Central memory CD8-positive, alpha-beta T cell (primary cell): ENCODE measurements around the gene ZNF516.
"Not testable (repeated sequence)": the region's sequence is repeated elsewhere in the genome, so short reads cannot be mapped to it uniquely, and the experiment has no call there.

Source experiments
- ATAC-seq: fragments of 150-1000 bp; cut with Tn5 transposase; replicated peaks from 2 replicates; pipeline ENCODE4 v1.10.0; 2022; ENCODE audit warnings: mild to moderate bottlenecking, moderate FRiP score, moderate number of reproducible peaks; ENCODE audit not compliant: poor library complexity, severe bottlenecking; ENCODE audit errors: extremely low read depth
- DNase-seq, 2 donors: peaks; one replicate each; pipeline ENCODE4 v3.0.0; 2021; ENCODE audit warnings: low spot score in 2 of 2
- H3K27ac Mint-ChIP-seq: one replicate; pipeline ENCODE4 v1.8.0; 2022; ENCODE audit warnings: low read depth, mild to moderate bottlenecking, moderate library complexity, mixed read lengths
- H3K27me3 Mint-ChIP-seq: one replicate; pipeline ENCODE4 v1.8.0; 2022; ENCODE audit warnings: mixed read lengths
- H3K36me3 Mint-ChIP-seq: one replicate; pipeline ENCODE4 v1.8.0; 2022; ENCODE audit warnings: mild to moderate bottlenecking, moderate library complexity, mixed read lengths; ENCODE audit not compliant: insufficient read depth
- H3K4me1 Mint-ChIP-seq: one replicate; pipeline ENCODE4 v1.8.0; 2022; ENCODE audit warnings: mixed read lengths
- H3K4me3 Mint-ChIP-seq: one replicate; pipeline ENCODE4 v1.8.0; 2022; ENCODE audit warnings: mild to moderate bottlenecking, moderate library complexity, mixed read lengths
- H3K9me3 Mint-ChIP-seq: one replicate; pipeline ENCODE4 v1.8.0; 2022; ENCODE audit warnings: mixed read lengths

The ZNF516 gene

DNA sequence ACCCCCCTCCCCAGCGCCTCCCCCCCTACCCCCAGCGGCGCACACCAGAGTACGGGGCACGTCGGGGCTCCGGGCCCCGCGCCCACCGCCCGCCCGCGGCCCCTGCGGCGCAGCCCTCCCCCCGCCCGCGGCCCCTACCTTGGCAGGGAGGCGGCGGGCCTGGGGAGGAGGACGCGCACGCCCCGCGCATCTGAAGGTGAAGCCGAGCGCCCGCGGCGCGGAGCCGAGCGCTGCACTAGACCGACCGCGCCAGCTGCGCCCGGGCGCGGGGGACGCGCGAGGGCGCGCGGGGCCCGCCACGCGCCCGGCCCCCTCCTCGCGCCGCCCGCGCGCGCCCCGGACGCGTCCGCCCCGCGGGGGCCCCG, at the start of gene ZNF516:
TSS of gene ZNF516 (minus strand) at position 237 of the 365 bp plus-strand sequence. CDS start 52,188 bp downstream, outside the sequence.
- no peak for DNase-seq
- Mint-ChIP-seq H3K4me3 (peak within 1 kb of the TSS; percentile 82), H3K4me1 (peaks cover 30% of the 10 kb centered on the region), H3K27ac (no peak within 1 kb of the TSS), H3K36me3 (peaks cover 17% of the 10 kb centered on the region), H3K9me3 (no peaks in the 10 kb centered on the region), H3K27me3 (peaks cover 88% of the 10 kb centered on the region)
- ATAC-seq: no peak

DNA sequence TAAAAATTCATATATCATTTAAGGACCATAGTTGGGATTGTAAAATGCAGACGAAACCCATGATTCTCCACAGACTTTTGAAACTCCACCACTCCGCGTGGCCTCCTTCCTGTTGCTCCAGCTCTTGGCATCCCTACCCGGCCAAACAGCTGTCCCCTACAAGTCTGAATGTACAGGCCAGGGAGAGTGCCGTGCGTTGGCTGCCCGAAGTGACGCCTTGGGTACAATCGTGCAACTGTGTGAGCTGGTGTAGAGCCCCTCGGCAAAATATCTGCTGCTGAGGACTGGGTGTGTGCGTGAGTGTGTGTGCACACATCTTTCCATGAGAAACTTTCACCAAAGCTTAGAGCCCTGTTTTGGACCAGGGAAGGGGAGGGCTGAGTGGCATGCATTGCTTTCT, 43.8 kb upstream of the ZNF516 start:
- H3K9me3 Mint-ChIP-seq: no peaks in the 10 kb centered on the region

GRCh38 chr18:76537621-76538020, 42.6 kb upstream of the ZNF516 start:
- Mint-ChIP-seq H3K9me3 (no peaks in the 10 kb centered on the region), H3K27me3 (peaks cover 43% of the 10 kb centered on the region), H3K4me1 (no peaks in the 10 kb centered on the region), H3K27ac (no peak overlapping the region), H3K4me3 (no peak overlapping the region), H3K36me3 (peaks cover 2% of the 10 kb centered on the region)
- DNase-seq (no peak), ATAC-seq (no peak)

More for the DNA sequence above, 43.8 kb upstream of the ZNF516 start:
- H3K4me3 Mint-ChIP-seq: no peak overlapping the region
- peaks cover 2% of the 10 kb centered on the region for H3K36me3 Mint-ChIP-seq
- ATAC-seq (no peak), DNase-seq (no peak)
- peaks cover 55% of the 10 kb centered on the region for H3K27me3 Mint-ChIP-seq
- H3K4me1 Mint-ChIP-seq: no peaks in the 10 kb centered on the region
- H3K27ac Mint-ChIP-seq: no peak overlapping the region

- H3K9me3 Mint-ChIP-seq, H3K36me3 Mint-ChIP-seq, ATAC-seq, H3K27ac Mint-ChIP-seq, DNase-seq, H3K4me1 Mint-ChIP-seq, H3K4me3 Mint-ChIP-seq: not testable (repeated sequence)
- H3K27me3 Mint-ChIP-seq: peaks cover 47% of the 10 kb centered on the region
Measured at GRCh38 chr18:76536593-76536992, 41.6 kb upstream of the ZNF516 start.

- Mint-ChIP-seq H3K4me3 (no peak overlapping the region), H3K9me3 (no peaks in the 10 kb centered on the region), H3K36me3 (no peaks in the 10 kb centered on the region), H3K4me1 (peaks cover 9% of the 10 kb centered on the region), H3K27ac (no peak overlapping the region), H3K27me3 (peaks cover 46% of the 10 kb centered on the region)
- DNase-seq: no peak
- no peak for ATAC-seq
Measured at GRCh38 chr18:76532875-76533274, 37.8 kb upstream of the ZNF516 start.

- ATAC-seq (no peak), DNase-seq (no peak)
- no peaks in the 10 kb centered on the region for H3K36me3 Mint-ChIP-seq
- H3K27me3 Mint-ChIP-seq: peaks cover 62% of the 10 kb centered on the region
- peaks cover 9% of the 10 kb centered on the region for H3K4me1 Mint-ChIP-seq
- no peaks in the 10 kb centered on the region for H3K9me3 Mint-ChIP-seq
- H3K27ac Mint-ChIP-seq: no peak overlapping the region
- no peak overlapping the region for H3K4me3 Mint-ChIP-seq
Measured at GRCh38 chr18:76530846-76531245, 35.8 kb upstream of the ZNF516 start.

- Mint-ChIP-seq H3K4me3 (no peak overlapping the region), H3K27me3 (peaks cover 66% of the 10 kb centered on the region), H3K27ac (no peak overlapping the region), H3K36me3 (no peaks in the 10 kb centered on the region), H3K4me1 (peaks cover 11% of the 10 kb centered on the region), H3K9me3 (no peaks in the 10 kb centered on the region)
- DNase-seq (no peak), ATAC-seq (no peak)
Measured at GRCh38 chr18:76530391-76530790, 35.3 kb upstream of the ZNF516 start.

GRCh38 chr18:76529433-76529811, 34.4 kb upstream of the ZNF516 start:
- H3K9me3 Mint-ChIP-seq: no peaks in the 10 kb centered on the region
- H3K4me3 Mint-ChIP-seq: peak overlapping the region; percentile 39
- no peak for DNase-seq
- ATAC-seq: no peak
- no peak overlapping the region for H3K27ac Mint-ChIP-seq
- peaks cover 14% of the 10 kb centered on the region for H3K4me1 Mint-ChIP-seq
- H3K27me3 Mint-ChIP-seq: peaks cover 68% of the 10 kb centered on the region
- no peaks in the 10 kb centered on the region for H3K36me3 Mint-ChIP-seq

DNA sequence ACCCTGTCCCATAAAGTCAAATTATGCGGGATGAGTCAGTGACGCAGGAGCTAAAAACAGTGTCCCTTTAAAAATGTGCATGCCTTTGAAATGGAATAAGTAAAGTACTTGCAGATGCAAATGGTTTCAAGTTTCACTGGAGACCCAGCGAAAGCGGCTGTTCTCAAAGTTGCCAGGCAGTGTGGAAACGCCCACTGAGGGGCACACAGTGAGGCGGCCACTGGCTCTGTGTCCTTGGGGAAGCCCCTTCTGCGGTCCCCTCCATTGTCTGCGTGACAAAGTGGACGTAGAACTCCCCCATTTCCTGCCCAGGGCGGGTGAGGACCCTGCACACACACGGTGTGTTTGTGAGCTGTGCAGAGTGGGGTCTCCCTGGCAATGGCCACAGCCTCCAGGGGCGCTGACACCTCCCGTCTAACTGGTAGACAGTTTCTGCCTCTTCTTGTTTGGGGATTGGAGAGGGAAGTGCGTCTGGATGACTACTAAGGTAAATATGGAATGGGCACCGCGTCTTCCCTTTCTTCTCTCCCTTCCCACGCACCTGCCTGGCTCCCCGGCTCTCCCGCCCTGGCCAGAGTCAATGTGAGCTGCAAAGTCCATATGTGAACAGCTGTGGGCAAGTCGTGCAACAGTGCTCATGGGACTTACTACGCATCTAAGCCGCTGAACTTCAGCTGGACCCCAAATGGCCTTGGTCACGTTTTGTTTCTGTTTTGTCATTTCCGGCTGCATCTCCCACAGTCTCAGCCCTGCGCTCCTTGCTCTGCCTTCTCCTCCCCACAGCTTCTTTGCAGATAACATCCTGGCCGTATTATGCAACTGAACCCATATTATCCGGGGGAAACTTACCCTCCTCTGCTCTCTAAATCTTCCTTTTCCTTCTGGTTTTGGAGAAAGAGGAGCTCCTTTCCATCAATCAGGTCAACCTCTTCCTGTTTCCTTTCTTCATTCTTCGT, 33.7 kb upstream of the ZNF516 start:
- Mint-ChIP-seq H3K36me3 (no peaks in the 10 kb centered on the region), H3K27me3 (peaks cover 72% of the 10 kb centered on the region), H3K9me3 (no peaks in the 10 kb centered on the region), H3K4me1 (peaks cover 14% of the 10 kb centered on the region), H3K27ac (no peak overlapping the region), H3K4me3 (peak overlapping the region; percentile 39)
- no peak for ATAC-seq
- no peak for DNase-seq

GRCh38 chr18:76525911-76526310, 30.9 kb upstream of the ZNF516 start:
- DNase-seq (no peak), ATAC-seq (no peak)
- H3K4me1 Mint-ChIP-seq: peaks cover 14% of the 10 kb centered on the region
- H3K27ac Mint-ChIP-seq: no peak overlapping the region
- no peaks in the 10 kb centered on the region for H3K36me3 Mint-ChIP-seq
- H3K27me3 Mint-ChIP-seq: peaks cover 86% of the 10 kb centered on the region
- no peaks in the 10 kb centered on the region for H3K9me3 Mint-ChIP-seq
- no peak overlapping the region for H3K4me3 Mint-ChIP-seq

DNA sequence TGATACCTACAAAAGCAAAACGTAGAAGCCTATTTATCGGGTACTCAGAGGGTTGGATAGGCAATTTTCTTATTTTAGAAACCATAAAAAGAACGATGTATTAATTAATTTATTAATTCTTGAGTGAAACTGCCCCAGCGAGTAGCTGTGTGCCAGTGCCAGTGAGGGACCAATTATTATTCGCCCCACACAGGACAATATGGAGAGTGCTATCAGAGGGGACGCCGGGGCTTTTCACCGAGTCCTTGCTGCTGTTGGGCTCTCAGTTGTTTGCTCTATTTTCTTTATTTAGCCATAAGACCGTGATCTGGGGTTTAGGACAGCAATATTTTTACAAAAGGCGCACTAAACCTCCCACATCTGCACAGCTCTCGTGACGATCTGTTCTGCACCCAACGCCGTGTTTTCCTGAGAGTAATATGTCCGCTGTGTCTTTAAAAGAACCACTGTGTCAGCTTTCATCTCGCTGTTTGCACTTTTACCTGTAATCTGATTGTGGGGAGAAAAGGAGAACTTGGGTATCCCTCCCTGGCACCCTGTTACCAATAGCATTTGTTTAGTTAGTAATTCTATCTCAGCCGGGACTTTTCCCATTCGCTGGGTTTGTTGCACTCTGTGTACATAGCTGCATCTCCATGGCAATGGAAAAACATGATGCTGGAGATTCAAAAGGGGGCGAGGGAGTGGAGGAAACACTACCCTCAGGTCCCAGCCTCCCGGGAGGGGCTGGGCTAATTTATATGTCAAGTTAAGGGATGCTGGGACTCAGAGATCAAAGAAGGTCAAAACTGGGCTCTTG, 30.1 kb upstream of the ZNF516 start:
- Mint-ChIP-seq H3K4me3 (no peak overlapping the region), H3K36me3 (no peaks in the 10 kb centered on the region), H3K9me3 (no peaks in the 10 kb centered on the region), H3K27ac (no peak overlapping the region), H3K27me3 (peaks cover 85% of the 10 kb centered on the region), H3K4me1 (peaks cover 14% of the 10 kb centered on the region)
- ATAC-seq: no peak
- no peak for DNase-seq

- no peak overlapping the region for H3K27ac Mint-ChIP-seq
- ATAC-seq (no peak), DNase-seq (no peak)
- H3K4me1 Mint-ChIP-seq: peaks cover 14% of the 10 kb centered on the region
- no peaks in the 10 kb centered on the region for H3K9me3 Mint-ChIP-seq
- peaks cover 80% of the 10 kb centered on the region for H3K27me3 Mint-ChIP-seq
- no peak overlapping the region for H3K4me3 Mint-ChIP-seq
- H3K36me3 Mint-ChIP-seq: no peaks in the 10 kb centered on the region
Measured at GRCh38 chr18:76524477-76524876, 29.4 kb upstream of the ZNF516 start.

DNA sequence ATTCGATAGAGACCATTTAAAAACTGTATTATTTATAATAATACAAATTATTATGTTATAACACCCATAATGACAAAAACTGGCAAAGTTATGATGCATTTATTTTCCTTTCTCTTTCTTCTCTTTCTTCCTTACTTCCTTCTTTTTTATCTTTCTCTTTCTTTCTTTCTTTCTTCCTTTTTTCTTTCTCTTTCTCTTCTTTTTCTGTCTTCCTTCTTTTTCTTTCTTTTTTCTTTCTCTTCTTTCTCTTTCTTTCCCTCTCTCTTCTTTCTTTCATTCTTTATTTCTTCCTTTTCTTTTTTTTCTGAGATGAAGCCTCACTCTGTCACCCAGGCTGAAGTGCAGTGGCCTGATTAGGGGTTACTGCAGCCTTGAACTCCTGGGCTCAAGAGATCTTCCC, 27.5 kb upstream of the ZNF516 start:
- Mint-ChIP-seq H3K27ac (no peak overlapping the region), H3K4me3 (no peak overlapping the region)
- no peak for ATAC-seq

More for the DNA sequence above, 27.5 kb upstream of the ZNF516 start:
- peaks cover 5% of the 10 kb centered on the region for H3K4me1 Mint-ChIP-seq
- DNase-seq: no peak
- no peaks in the 10 kb centered on the region for H3K9me3 Mint-ChIP-seq
- H3K27me3 Mint-ChIP-seq: peaks cover 80% of the 10 kb centered on the region
- no peaks in the 10 kb centered on the region for H3K36me3 Mint-ChIP-seq
